CD14-positive monocyte (primary cell): ENCODE data around the gene HTRA3. TPM values are rescaled to one million over a fixed set of nuclear protein-coding genes. Genes with fewer than 3 reads are reported as not detected.

Experiments used
- DNase-seq, 3 donors: peaks; one replicate each; pipeline ENCODE4 v3.0.0-alpha.2; 2011 to 2022
- H2AFZ ChIP-seq: 2 replicates; pipeline ENCODE4 v1.6.0; 2012; ENCODE audit warnings: mild to moderate bottlenecking, low read depth, low read length, inconsistent platforms; ENCODE audit not compliant: insufficient read depth, poor library complexity, severe bottlenecking
- H3K27ac ChIP-seq, 2 donors: 1 replicate in 1 of 2; 2 replicates in 1 of 2; pipeline ENCODE4 v1.5.1; 2012 to 2013; ENCODE audit warnings: low read length in 2 of 2, control low read depth in 1 of 2, inconsistent platforms in 1 of 2, low read depth in 1 of 2, mild to moderate bottlenecking in 1 of 2
- H3K27me3 ChIP-seq, 2 donors: one replicate each; pipeline versions ENCODE4 v1.6.0 to v1.6.1; 2011 to 2013; ENCODE audit warnings: low read length in 2 of 2; ENCODE audit not compliant: control insufficient read depth in 2 of 2, insufficient read depth in 2 of 2
- H3K36me3 ChIP-seq, 2 donors: replicated peaks in 1 of 2; 1 replicate in 1 of 2; 2 replicates in 1 of 2; pipeline versions ENCODE4 v1.5.1 to v1.6.1; 2012 to 2013; ENCODE audit warnings: low read length in 2 of 2, control low read depth in 1 of 2, inconsistent platforms in 1 of 2, mild to moderate bottlenecking in 1 of 2; ENCODE audit not compliant: insufficient read depth in 2 of 2, control insufficient read depth in 1 of 2
- H3K4me1 ChIP-seq, 2 donors: 1 replicate in 1 of 2; 2 replicates in 1 of 2; pipeline versions ENCODE4 v1.5.1 to v1.6.1; 2012 to 2013; ENCODE audit warnings: low read length in 2 of 2, control low read depth in 1 of 2, inconsistent platforms in 1 of 2, mild to moderate bottlenecking in 1 of 2, moderate library complexity in 1 of 2; ENCODE audit not compliant: insufficient read depth in 2 of 2, control insufficient read depth in 1 of 2
- H3K4me2 ChIP-seq: replicated peaks from 2 replicates; pipeline ENCODE3; 2012; ENCODE audit warnings: low read length, moderate library complexity, mild to moderate bottlenecking; ENCODE audit not compliant: poor library complexity, severe bottlenecking; ENCODE audit errors: extremely low read depth
- H3K4me3 ChIP-seq, 3 experiments: fragments of 200-600 bp in 1 of 3; sonication (generic) in 1 of 3; replicated peaks in 1 of 3; 1 replicate in 2 of 3; 2 replicates in 1 of 3; pipeline ENCODE4 v1.5.1; 2011 to 2013; ENCODE audit warnings: low read length in 3 of 3, mild to moderate bottlenecking in 3 of 3, control low read depth in 2 of 3, low read depth in 2 of 3, inconsistent platforms in 1 of 3, moderate library complexity in 1 of 3
- H3K79me2 ChIP-seq: 2 replicates; pipeline ENCODE4 v1.6.0; 2012; ENCODE audit warnings: mild to moderate bottlenecking, control low read depth, inconsistent platforms, low read length, moderate library complexity; ENCODE audit not compliant: insufficient read depth
- H3K9ac ChIP-seq: 2 replicates; pipeline ENCODE4 v1.6.0; 2017; ENCODE audit warnings: low read length, mild to moderate bottlenecking; ENCODE audit not compliant: insufficient read depth, poor library complexity, severe bottlenecking
- H3K9me3 ChIP-seq, 2 donors: replicated peaks in 1 of 2; 1 replicate in 1 of 2; 2 replicates in 1 of 2; pipeline versions ENCODE4 v1.5.1 to v1.6.1; 2012 to 2013; ENCODE audit warnings: low read length in 2 of 2, control low read depth in 1 of 2; ENCODE audit not compliant: control insufficient read depth in 1 of 2, insufficient read depth in 1 of 2
- H4K20me1 ChIP-seq: 2 replicates; pipeline ENCODE4 v1.6.0; 2012; ENCODE audit warnings: mild to moderate bottlenecking, low read length, control low read depth, moderate library complexity; ENCODE audit not compliant: insufficient read depth
- H3K27ac Mint-ChIP-seq, 7 donors: one replicate each; pipeline ENCODE4 v1.8.0; 2020; ENCODE audit warnings: mild to moderate bottlenecking in 7 of 7, mixed read lengths in 7 of 7, moderate library complexity in 6 of 7, inconsistent platforms in 2 of 7
- H3K27me3 Mint-ChIP-seq, 3 donors: one replicate each; pipeline ENCODE4 v1.8.0; 2021 to 2022; ENCODE audit warnings: low read depth in 3 of 3, mild to moderate bottlenecking in 3 of 3, mixed read lengths in 3 of 3, moderate library complexity in 3 of 3, inconsistent platforms in 1 of 3
- H3K36me3 Mint-ChIP-seq, 2 donors: one replicate each; pipeline ENCODE4 v1.8.0; 2020; ENCODE audit warnings: mixed read lengths in 2 of 2, inconsistent platforms in 1 of 2, mild to moderate bottlenecking in 1 of 2
- H3K4me1 Mint-ChIP-seq: one replicate; pipeline ENCODE4 v1.8.0; 2020; ENCODE audit warnings: mild to moderate bottlenecking, mixed read lengths
- H3K4me3 Mint-ChIP-seq, 2 donors: one replicate each; pipeline ENCODE4 v1.8.0; 2020; ENCODE audit warnings: mild to moderate bottlenecking in 2 of 2, mixed read lengths in 2 of 2, moderate library complexity in 1 of 2
- H3K9me3 Mint-ChIP-seq, 7 donors: one replicate each; pipeline ENCODE4 v1.8.0; 2020 to 2022; ENCODE audit warnings: mixed read lengths in 7 of 7, mild to moderate bottlenecking in 6 of 7, moderate library complexity in 6 of 7, inconsistent platforms in 2 of 7
- WGBS: methylation state at CpG from one replicate; pipeline ENCODE4 v1.1.5; 2013; ENCODE audit warnings: missing lambda C conversion rate; ENCODE audit not compliant: insufficient coverage; 5-methylcytosine and 5-hydroxymethylcytosine counted together
- intact Hi-C, 2 donors: fragments of 100-400 bp; cut with micrococcal nuclease; formaldehyde crosslinking; loops; one replicate each; pipeline versions ENCODE4 v1.15.0 to v1.15.1; 2023
- polyA plus RNA-seq, 3 donors: library from polyadenylated mRNA; depleted of rRNA in 1 of 3; unstranded in 2 of 3; stranded (reverse) in 1 of 3; fragments of 300-500 nt in 2 of 3; fragments of >200 nt in 1 of 3; fragmentation: Illumina TruSeq in 2 of 3; gene quantifications; 1 replicate in 2 of 3; 2 replicates in 1 of 3; pipeline ENCODE4 v1.2.3, GENCODE V29; 2012 to 2021
- TF ChIP-seq, protein P1 (sequence below): fragments of 200-600 bp; IDR thresholded peaks from one replicate; pipeline ENCODE4 v1.8.0; 2022; ENCODE audit warnings: antibody characterized with exemption, mild to moderate bottlenecking

HTRA3 gene
- polyA plus RNA-seq, 3 donors = not detected

DNA sequence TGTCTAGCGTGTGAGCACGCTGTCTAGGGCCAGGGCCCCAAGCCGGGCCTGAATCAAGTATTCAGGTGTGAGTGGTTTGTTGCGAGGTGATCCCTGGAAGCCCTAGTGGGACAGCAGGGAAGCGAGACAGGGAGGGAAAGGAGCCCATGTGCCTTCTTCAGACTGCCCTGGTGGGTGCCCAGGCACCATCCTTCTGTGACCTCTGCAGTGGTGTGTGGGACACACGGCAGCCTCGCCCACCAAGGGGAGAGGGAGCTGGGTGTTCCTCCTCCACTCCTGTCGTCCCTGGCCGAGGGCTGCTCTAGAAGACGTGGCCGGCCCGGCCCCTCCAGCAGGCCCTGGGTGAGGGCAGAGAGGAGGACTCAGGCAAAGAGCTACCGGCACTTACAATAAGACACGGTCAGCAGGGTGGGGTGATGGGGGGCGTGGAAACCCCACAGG lies 47.4 kb downstream of the HTRA3 start:
- Histone ChIP-seq H3K4me3 (no peak overlapping the region), H3K27me3 (no peaks in the 10 kb centered on the region), H3K9me3 (no peaks in the 10 kb centered on the region), H3K27ac (no peak overlapping the region), H3K36me3 (no peaks in the 10 kb centered on the region), H3K4me2 (no peak overlapping the region), H3K9ac (no peak overlapping the region), H3K79me2 (no peaks in the 10 kb centered on the region), H4K20me1 (no peaks in the 10 kb centered on the region), H2AFZ (no peak overlapping the region), H3K4me1 (peaks cover 5 to 6% of the 10 kb centered on the region in 2 donors)
- WGBS = 97% methylated on average over 11 of the region's 15 CpGs
- Mint-ChIP-seq H3K4me1 (peaks cover 13% of the 10 kb centered on the region), H3K27ac (no peak overlapping the region), H3K4me3 (peak overlapping the region in 1 of 2 donors; percentile 13), H3K36me3 (no peaks in the 10 kb centered on the region), H3K27me3 (peaks cover 0 to 2% (median 0%) of the 10 kb centered on the region in 3 donors), H3K9me3 (peaks cover 0 to 5% (median 0%) of the 10 kb centered on the region in 7 donors)
- TF ChIP-seq, protein P1, sequence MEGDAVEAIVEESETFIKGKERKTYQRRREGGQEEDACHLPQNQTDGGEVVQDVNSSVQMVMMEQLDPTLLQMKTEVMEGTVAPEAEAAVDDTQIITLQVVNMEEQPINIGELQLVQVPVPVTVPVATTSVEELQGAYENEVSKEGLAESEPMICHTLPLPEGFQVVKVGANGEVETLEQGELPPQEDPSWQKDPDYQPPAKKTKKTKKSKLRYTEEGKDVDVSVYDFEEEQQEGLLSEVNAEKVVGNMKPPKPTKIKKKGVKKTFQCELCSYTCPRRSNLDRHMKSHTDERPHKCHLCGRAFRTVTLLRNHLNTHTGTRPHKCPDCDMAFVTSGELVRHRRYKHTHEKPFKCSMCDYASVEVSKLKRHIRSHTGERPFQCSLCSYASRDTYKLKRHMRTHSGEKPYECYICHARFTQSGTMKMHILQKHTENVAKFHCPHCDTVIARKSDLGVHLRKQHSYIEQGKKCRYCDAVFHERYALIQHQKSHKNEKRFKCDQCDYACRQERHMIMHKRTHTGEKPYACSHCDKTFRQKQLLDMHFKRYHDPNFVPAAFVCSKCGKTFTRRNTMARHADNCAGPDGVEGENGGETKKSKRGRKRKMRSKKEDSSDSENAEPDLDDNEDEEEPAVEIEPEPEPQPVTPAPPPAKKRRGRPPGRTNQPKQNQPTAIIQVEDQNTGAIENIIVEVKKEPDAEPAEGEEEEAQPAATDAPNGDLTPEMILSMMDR = no peak
- intact Hi-C loops = no loop called here
- DNase-seq = no peak

DNA sequence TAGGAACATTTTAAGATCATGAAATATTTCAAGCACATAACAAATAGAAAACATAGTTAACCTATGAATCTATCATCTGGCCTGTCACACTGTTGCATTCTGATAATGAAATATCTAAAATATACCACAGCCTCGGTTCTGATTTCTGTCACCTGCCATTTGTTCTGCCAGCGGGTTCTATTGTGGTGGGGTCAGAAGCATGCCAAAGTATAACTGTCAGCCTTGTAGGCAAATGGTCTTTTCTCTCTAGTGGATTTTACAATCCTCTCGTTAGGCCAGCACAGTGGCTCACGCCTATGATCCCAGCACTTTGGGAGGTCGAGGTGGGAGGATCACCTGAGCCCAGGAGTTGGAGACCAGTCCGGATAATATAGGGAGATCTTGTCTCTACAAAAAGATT lies 47.9 kb downstream of the HTRA3 start:
- H3K9me3 Mint-ChIP-seq = peaks cover 0 to 3% (median 0%) of the 10 kb centered on the region in 7 donors
- H3K4me1 ChIP-seq = peaks cover 5 to 6% of the 10 kb centered on the region in 2 donors
- TF ChIP-seq, protein P1 = no peak
- no peak overlapping the region for H3K4me2 ChIP-seq
- no peak overlapping the region for H3K27ac ChIP-seq
- H3K9me3 ChIP-seq = no peaks in the 10 kb centered on the region
- no peaks in the 10 kb centered on the region for H3K36me3 Mint-ChIP-seq
- intact Hi-C loops = no loop called here
- H3K4me3 Mint-ChIP-seq = no peak overlapping the region
- no peak for DNase-seq
- 93% methylated on average over 4 of the region's 6 CpGs for WGBS
- H3K9ac ChIP-seq = no peak overlapping the region
- peaks cover 16% of the 10 kb centered on the region for H3K4me1 Mint-ChIP-seq
- H4K20me1 ChIP-seq = no peaks in the 10 kb centered on the region
- H3K36me3 ChIP-seq = no peaks in the 10 kb centered on the region
- no peaks in the 10 kb centered on the region for H3K27me3 ChIP-seq
- H3K4me3 ChIP-seq = no peak overlapping the region
- no peak overlapping the region for H3K27ac Mint-ChIP-seq
- H3K27me3 Mint-ChIP-seq = no peaks in the 10 kb centered on the region
- H2AFZ ChIP-seq = no peak overlapping the region
- no peaks in the 10 kb centered on the region for H3K79me2 ChIP-seq
